HEK293T (cell line): Measurements from ENCODE around the gene PHIP.
"Not testable (repeated sequence)": the region's sequence is repeated elsewhere in the genome, so short reads cannot be mapped to it uniquely, and the experiment has no call there.

Experiments used
- BHLHE40 ChIP-seq: fragments of 450-650 bp; IDR thresholded peaks from 2 replicates; pipeline ENCODE4 v1.6.1; 2016; ENCODE audit warnings: mild to moderate bottlenecking, moderate library complexity, borderline replicate concordance
- FOXK2 ChIP-seq: fragments of 450-650 bp; IDR thresholded peaks from 2 replicates; pipeline ENCODE4 v1.6.1; 2016; ENCODE audit warnings: mild to moderate bottlenecking
- FOXM1 ChIP-seq: fragments of 450-650 bp; IDR thresholded peaks from 2 replicates; pipeline ENCODE4 v1.6.1; 2017; ENCODE audit warnings: mild to moderate bottlenecking, borderline replicate concordance
- L3MBTL2 ChIP-seq: fragments of 450-650 bp; conservative IDR thresholded peaks from 2 replicates; pipeline ENCODE4 v1.6.1; 2016; ENCODE audit warnings: mild to moderate bottlenecking
- LEF1 ChIP-seq: fragments of 450-650 bp; IDR thresholded peaks from 2 replicates; pipeline ENCODE4 v1.6.1; 2017; ENCODE audit warnings: mild to moderate bottlenecking, borderline replicate concordance
- NFRKB ChIP-seq: fragments of 450-650 bp; IDR thresholded peaks from 2 replicates; pipeline ENCODE4 v1.6.1; 2016; ENCODE audit warnings: mild to moderate bottlenecking, moderate library complexity
- SP1 ChIP-seq: fragments of 450-650 bp; IDR thresholded peaks from 2 replicates; pipeline ENCODE4 v1.6.1; 2017
- TARDBP ChIP-seq: fragments of 450-650 bp; IDR thresholded peaks from 2 replicates; pipeline ENCODE4 v1.6.1; 2016

GRCh38 chr6:78889901-78890300 is 188.2 kb downstream of the PHIP start:
- TF ChIP-seq SP1, NFRKB, FOXM1, TARDBP, FOXK2, L3MBTL2, LEF1, BHLHE40: not testable (repeated sequence)
